ENCODE data around the gene EVX2.

DNA sequence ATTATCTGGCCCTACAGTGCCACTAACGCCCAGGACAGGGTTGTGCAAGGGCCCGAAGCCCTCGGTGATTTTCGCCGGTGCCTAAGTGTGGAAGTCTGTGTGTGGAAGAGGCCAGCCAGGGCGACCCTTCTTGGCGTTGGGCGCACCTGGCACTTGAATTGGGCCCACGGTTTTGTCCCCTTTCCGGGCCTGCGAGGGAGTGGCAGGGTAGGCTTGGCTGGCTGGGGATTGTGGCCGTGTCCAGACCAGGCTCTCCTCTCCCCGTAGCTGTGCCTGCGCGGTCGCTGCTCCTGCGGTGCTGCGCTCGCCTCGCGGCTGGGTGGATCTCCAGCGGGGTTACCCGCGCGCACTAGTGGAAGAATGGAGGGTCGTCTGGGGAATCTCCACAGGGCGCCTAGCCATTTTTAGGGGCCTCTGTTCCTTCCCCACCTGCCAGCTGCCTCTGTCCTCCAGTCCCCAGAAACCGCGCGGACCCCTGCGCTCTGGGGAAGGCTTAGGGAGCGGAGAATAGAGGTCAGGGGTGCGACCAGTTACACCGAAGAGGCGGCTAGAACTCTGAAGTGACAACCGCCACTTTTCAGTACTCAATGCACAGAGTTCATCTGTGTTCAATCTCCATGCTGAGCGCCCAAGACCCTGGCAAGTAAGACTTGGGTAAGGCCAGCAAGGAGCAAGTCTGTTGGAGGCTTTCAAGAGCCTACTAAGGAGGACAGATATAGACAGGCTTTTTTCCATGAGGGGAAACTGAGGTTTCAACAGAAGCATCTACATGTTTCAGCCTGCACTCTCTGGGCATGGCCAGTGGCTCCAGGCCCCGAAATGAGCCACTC lies 16.0 kb downstream of the EVX2 start:
- TF ChIP-seq CTCF (conservative IDR thresholded peaks at IDR 0.05; ENCODE audit: low read depth, low read length) = no peak
- no peak for TF ChIP-seq SMC3 (IDR thresholded peaks at IDR 0.05; ENCODE audit: low read depth, low read length)
- no peak for TF ChIP-seq POLR2A (IDR thresholded peaks at IDR 0.05; ENCODE audit: low read depth, low read length)
- no peak for TF ChIP-seq NFE2L2 (IDR thresholded peaks at IDR 0.05; ENCODE audit: low read depth, low read length)
- TF ChIP-seq RCOR1 (IDR thresholded peaks at IDR 0.05; ENCODE audit: insufficient replicate concordance, low read length) = no peak
- no peak for TF ChIP-seq CEBPB (IDR thresholded peaks at IDR 0.05; ENCODE audit: low read depth, low read length)
- TF ChIP-seq RFX5 (IDR thresholded peaks at IDR 0.05; ENCODE audit: low read depth, low read length) = no peak
- no peak for TF ChIP-seq MAZ (IDR thresholded peaks at IDR 0.05; ENCODE audit: borderline replicate concordance, low read depth, low read length)
- no peak for TF ChIP-seq USF2 (IDR thresholded peaks at IDR 0.05; ENCODE audit: low read depth, low read length)
- TF ChIP-seq, protein P1, sequence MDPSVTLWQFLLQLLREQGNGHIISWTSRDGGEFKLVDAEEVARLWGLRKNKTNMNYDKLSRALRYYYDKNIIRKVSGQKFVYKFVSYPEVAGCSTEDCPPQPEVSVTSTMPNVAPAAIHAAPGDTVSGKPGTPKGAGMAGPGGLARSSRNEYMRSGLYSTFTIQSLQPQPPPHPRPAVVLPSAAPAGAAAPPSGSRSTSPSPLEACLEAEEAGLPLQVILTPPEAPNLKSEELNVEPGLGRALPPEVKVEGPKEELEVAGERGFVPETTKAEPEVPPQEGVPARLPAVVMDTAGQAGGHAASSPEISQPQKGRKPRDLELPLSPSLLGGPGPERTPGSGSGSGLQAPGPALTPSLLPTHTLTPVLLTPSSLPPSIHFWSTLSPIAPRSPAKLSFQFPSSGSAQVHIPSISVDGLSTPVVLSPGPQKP (IDR thresholded peaks at IDR 0.05; ENCODE audit: borderline replicate concordance, low read depth, low read length) = no peak

Data from IMR-90 (cell line).